Activated naive CD4-positive, alpha-beta T cell treated with anti-CD3 and anti-CD28 coated beads, Interleukin-2, amount 50 U/mL, for 72 hours (primary cell): ENCODE results near the gene DRC7. TPM values are rescaled to one million over a fixed set of nuclear protein-coding genes. Genes with fewer than 3 reads are reported as not detected.

ENCODE experiments used
- ATAC-seq, 2 donors: fragments of 150-1000 bp; cut with Tn5 transposase; 2 replicates each; pipeline ENCODE4 v1.10.0; 2021; ENCODE audit warnings: mild to moderate bottlenecking in 2 of 2, moderate library complexity in 2 of 2
- DNase-seq, 2 donors: peaks; one replicate each; pipeline ENCODE4 v3.0.0; 2021 to 2022; ENCODE audit warnings: low spot score in 2 of 2
- H3K27ac Mint-ChIP-seq, 2 donors: one replicate each; pipeline ENCODE4 v1.8.0; 2022; ENCODE audit warnings: mild to moderate bottlenecking in 2 of 2, mixed read lengths in 2 of 2
- H3K36me3 Mint-ChIP-seq, 2 donors: one replicate each; pipeline ENCODE4 v1.8.0; 2022; ENCODE audit warnings: mixed read lengths in 2 of 2
- H3K9me3 Mint-ChIP-seq, 2 donors: one replicate each; pipeline ENCODE4 v1.8.0; 2022; ENCODE audit warnings: mixed read lengths in 2 of 2
- total RNA-seq, 2 donors: library from RNA; stranded (reverse); gene quantifications; one replicate each; pipeline ENCODE4 v1.2.3, GENCODE V29; 2022

Gene DRC7
- total RNA-seq, 2 donors from 2014 or later = not detected

GRCh38 chr16:57696240-57696639, 1.6 kb downstream of the DRC7 start:
- no peak overlapping the region for H3K27ac Mint-ChIP-seq
- ATAC-seq = no peak
- DNase-seq = no peak
- H3K36me3 Mint-ChIP-seq = no peaks in the 10 kb centered on the region
- H3K9me3 Mint-ChIP-seq = no peaks in the 10 kb centered on the region

- H3K36me3 Mint-ChIP-seq = no peaks in the 10 kb centered on the region
- H3K9me3 Mint-ChIP-seq = no peaks in the 10 kb centered on the region
- no peak overlapping the region for H3K27ac Mint-ChIP-seq
- DNase-seq (no peak), ATAC-seq (no peak)
Observed at GRCh38 chr16:57697896-57698537, 3.4 kb downstream of the DRC7 start.

DNA sequence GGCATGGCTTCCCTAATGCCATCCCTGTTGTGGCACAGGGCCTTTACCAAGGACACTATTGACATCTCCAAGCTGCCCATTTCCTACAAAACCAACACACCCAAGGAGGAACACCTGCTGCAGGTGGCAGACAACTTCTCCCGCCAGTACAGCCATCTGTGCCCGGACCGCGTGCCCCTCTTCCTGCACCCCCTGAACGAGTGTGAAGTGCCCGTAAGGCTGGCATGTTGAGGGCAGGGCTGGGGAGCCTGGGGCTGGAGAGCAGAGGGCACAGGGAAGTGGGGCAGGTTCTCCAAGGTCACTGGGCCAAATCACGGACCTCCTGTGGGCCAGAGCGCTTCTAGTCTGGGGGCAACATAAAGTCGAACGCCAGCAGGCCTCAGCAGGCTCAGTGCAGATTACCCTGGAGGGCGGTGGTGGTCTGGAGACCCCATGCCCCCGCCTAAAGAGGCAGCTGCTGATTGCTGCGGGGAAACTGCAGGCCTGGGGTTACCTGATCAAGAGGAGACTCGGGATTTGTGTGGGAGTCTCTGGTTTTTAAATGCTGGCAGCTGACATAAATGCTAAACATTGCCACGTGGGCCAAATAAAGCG, 4.3 kb downstream of the DRC7 start:
- DNase-seq = no peak
- Mint-ChIP-seq H3K36me3 (no peaks in the 10 kb centered on the region), H3K9me3 (no peaks in the 10 kb centered on the region), H3K27ac (no peak overlapping the region)
- ATAC-seq = no peak

DNA sequence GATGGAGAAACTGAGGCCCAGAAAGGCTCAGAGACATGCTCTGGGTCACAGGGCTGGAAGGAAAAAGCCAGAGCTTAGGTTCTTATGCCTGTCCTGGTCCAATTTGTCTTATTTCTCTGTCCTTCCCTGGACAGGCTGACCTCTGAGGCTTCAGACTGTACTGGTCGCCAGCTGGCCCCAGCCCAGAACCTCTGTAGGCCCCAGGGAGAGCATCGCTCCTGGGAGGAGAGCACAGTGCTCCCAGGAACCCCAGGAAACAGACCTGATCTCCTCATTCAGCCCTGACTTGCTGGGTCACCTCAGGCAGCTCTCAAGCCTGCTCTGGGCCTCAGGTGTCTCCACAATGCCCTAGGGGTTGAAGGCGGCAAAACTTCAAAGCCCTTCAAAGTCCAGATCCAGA, 4.9 kb downstream of the DRC7 start:
- DNase-seq = no peak
- no peak overlapping the region for H3K27ac Mint-ChIP-seq
- no peak for ATAC-seq
- no peaks in the 10 kb centered on the region for H3K36me3 Mint-ChIP-seq
- H3K9me3 Mint-ChIP-seq = no peaks in the 10 kb centered on the region

- no peak for ATAC-seq
- DNase-seq = no peak
- no peaks in the 10 kb centered on the region for H3K9me3 Mint-ChIP-seq
- H3K27ac Mint-ChIP-seq = peak overlapping the region in 1 of 2 donors; percentile 17
- H3K36me3 Mint-ChIP-seq = no peaks in the 10 kb centered on the region
Observed at GRCh38 chr16:57699899-57700298, 5.3 kb downstream of the DRC7 start.

- ATAC-seq (no peak), DNase-seq (no peak)
- Mint-ChIP-seq H3K9me3 (no peaks in the 10 kb centered on the region), H3K27ac (no peak overlapping the region), H3K36me3 (no peaks in the 10 kb centered on the region)
Observed at GRCh38 chr16:57700781-57701551, 6.4 kb downstream of the DRC7 start.

DNA sequence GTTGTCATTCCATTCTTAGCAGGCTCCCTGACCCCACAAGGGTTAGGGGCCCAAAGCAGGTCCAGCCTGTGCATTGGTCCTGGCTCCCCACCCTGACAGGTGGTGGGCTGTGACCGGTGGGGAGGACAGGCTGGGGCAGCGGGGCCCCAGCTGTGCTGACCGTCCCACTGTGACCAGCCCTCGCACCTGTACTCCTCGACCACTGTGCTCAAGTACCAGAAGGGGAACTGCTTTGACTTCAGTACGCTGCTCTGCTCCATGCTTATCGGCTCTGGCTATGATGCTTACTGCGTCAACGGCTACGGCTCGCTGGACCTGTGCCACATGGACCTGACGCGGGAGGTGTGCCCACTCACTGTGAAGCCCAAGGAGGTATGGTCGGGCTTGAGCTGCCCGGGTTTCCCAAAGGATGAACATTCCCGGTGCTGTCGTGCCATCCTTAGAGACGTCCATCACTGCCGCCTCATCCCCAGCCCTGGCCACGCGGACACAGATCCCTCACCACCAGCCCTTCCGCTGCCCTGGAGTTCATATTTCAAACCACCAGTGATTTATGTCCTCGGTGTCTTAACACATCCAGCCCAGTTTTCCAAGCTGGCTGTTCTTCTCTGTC, 7.3 kb downstream of the DRC7 start:
- H3K27ac Mint-ChIP-seq = peak overlapping the region in 1 of 2 donors; percentile 49
- DNase-seq (no peak), ATAC-seq (no peak)
- H3K9me3 Mint-ChIP-seq = no peaks in the 10 kb centered on the region
- H3K36me3 Mint-ChIP-seq = no peaks in the 10 kb centered on the region

DNA sequence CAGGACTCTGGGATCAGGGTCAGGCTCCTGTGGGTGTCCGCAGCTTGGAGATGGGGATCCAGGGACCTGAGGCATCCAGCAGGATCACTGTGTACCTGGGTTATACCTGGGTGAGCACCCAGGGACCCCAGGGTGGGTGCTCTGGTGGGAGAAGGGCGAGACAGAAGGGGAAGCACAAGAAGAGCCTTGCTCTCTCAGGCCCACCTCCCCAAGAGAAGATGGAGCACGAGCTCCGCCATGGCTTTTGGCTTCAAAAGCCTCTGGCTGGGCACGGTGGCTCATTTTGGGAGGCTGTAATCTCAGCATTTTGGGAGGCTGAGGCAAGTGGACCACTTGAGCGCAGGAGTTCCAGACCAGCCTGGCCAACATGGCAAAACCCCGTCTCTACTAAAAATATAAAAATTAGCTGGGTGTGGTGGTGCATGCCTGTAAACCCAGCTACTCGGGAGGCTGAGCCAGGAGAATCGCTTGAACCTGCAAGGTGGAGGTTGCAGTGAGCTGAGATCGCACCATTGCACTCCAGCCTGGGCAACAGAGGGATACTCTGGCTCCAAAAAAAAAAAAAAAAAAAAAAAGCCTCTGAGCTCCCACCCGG, 8.9 kb downstream of the DRC7 start:
- H3K9me3 Mint-ChIP-seq = no peaks in the 10 kb centered on the region
- ATAC-seq (no peak), DNase-seq (no peak)
- no peak overlapping the region for H3K27ac Mint-ChIP-seq
- no peaks in the 10 kb centered on the region for H3K36me3 Mint-ChIP-seq

GRCh38 chr16:57704011-57704904, 9.7 kb downstream of the DRC7 start:
- DNase-seq (no peak), ATAC-seq (no peak)
- Mint-ChIP-seq H3K27ac (no peak overlapping the region), H3K9me3 (no peaks in the 10 kb centered on the region), H3K36me3 (no peaks in the 10 kb centered on the region)

GRCh38 chr16:57704905-57705852, 10.6 kb downstream of the DRC7 start:
- DNase-seq (no peak), ATAC-seq (no peak)
- H3K36me3 Mint-ChIP-seq = no peaks in the 10 kb centered on the region
- no peaks in the 10 kb centered on the region for H3K9me3 Mint-ChIP-seq
- no peak overlapping the region for H3K27ac Mint-ChIP-seq

DNA sequence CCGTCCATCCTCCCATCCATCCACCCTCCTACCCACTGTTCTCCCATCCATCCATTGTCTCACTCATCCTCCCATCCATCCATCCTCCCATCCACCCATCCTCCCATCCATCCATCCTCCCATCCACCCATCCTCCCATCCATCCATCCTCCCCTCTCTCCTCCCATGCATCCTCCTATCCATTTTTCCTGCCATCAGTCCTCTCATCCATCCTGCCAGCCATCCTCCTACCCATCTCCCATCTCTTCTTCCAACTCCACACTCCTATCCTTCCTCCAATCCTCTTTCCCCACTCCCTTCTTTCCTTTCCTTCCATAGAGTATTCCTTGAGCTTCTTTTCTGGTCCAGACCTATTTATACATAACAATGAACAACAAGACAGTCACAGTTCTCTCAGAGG, 12.1 kb downstream of the DRC7 start:
- Mint-ChIP-seq H3K36me3 (no peaks in the 10 kb centered on the region), H3K9me3 (no peaks in the 10 kb centered on the region), H3K27ac (no peak overlapping the region)
- DNase-seq = no peak
- ATAC-seq = no peak

GRCh38 chr16:57707331-57707730, 12.7 kb downstream of the DRC7 start:
- DNase-seq (no peak), ATAC-seq (no peak)
- Mint-ChIP-seq H3K27ac (no peak overlapping the region), H3K36me3 (no peaks in the 10 kb centered on the region), H3K9me3 (no peaks in the 10 kb centered on the region)

DNA sequence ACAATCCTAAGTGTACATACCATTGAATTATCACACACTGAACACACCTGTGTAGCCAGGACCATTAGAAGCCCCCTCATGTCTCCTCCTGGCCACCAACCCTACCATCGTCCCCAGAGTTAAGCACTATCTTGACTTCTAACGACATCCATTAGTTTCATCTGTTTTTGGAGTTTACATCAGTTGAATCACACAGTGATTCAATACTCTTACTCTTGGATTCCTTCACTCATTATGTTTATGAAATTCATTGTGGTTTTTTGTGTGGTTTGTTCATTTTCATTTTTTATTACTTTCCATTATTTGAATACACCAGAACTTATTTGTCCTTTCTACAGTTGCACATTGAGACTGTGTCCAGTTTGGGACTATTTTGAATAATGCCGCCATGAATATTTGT, 13.6 kb downstream of the DRC7 start:
- no peaks in the 10 kb centered on the region for H3K36me3 Mint-ChIP-seq
- DNase-seq = no peak
- no peaks in the 10 kb centered on the region for H3K9me3 Mint-ChIP-seq
- peak in 1 of 2 donors; percentile 71 for ATAC-seq
- H3K27ac Mint-ChIP-seq = no peak overlapping the region

DNA sequence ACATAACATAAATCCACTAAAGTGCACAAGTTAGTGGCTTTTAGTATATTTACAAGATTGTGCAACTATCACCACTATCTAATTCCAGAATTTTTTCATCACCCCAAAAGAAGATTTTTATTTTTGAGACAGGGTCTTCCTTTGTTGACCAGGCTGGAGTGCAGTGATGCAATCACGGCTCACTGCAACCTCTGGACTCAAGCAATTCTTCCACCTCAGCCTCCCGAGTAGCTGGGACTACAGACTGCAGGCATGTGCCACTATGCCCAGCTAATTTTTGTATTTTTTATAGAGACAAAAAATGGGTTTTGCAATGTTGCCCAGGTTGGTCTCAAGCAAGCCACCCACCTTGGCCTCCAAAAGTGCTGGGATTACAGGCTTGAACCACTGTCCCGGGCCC, 15.1 kb downstream of the DRC7 start:
- H3K27ac Mint-ChIP-seq = no peak overlapping the region
- no peak for DNase-seq
- no peaks in the 10 kb centered on the region for H3K9me3 Mint-ChIP-seq
- ATAC-seq = no peak
- no peaks in the 10 kb centered on the region for H3K36me3 Mint-ChIP-seq

GRCh38 chr16:57711346-57711745, 16.7 kb downstream of the DRC7 start:
- Mint-ChIP-seq H3K36me3 (no peaks in the 10 kb centered on the region), H3K9me3 (no peaks in the 10 kb centered on the region), H3K27ac (peak overlapping the region in 1 of 2 donors; percentile 38)
- no peak for DNase-seq
- ATAC-seq = no peak
